ENCODE results near the gene ADH6. TPM values are rescaled to one million over a fixed set of nuclear protein-coding genes. Genes with fewer than 3 reads are reported as not detected.
"Not testable (repeated sequence)": the region's sequence is repeated elsewhere in the genome, so short reads cannot be mapped to it uniquely, and the experiment has no call there.

Gene ADH6
- not detected for total RNA-seq

DNA sequence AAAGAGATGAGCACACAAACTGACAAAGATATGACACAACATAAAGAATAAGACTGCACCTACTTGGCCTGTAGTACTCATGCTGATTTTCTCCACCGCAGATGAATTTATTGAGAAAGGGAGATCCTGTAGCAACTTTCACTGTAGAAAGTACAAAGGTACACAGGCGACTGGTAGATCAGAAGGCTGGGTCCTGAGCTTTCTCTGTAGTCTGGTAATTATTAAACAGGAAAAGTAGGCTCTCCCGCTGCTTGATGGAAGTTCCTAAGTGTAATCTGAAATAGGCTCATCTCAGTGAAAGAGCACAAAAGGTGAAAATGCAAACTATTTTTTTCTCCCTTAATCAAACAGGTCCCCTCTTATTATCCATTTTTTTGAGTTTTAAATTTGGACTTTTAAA, at the start of gene ADH6:
Gene ADH6 (minus strand): TSS at position 175 of the 400 bp plus-strand sequence. CDS start 94 bp downstream, at position 81.
- FAIRE-seq (no peak), DNase-seq (ENCODE audit: low spot score in 2 of 2) (no peak)

DNA sequence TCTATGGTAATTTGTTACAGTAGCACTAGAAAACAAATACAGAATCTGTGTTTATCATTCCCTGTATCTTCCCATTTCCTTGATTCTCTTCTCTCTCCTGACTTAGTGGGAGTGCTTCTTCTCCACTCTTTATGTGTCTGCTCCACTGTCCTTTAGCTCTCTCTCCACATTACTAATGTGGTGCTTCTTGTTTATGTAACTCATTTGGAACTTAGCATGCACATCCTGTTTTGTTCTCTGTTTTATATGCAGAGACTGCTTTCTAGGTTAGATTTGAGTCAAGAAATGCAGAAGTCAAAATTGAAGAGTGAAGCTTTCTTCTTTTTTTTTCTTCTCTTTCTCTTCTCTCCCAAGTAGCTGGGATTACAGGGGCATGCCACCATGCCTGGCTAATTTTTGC, 45.9 kb upstream of the ADH6 start:
- FAIRE-seq (no peak), DNase-seq (ENCODE audit: low spot score in 2 of 2) (no peak)

- no peak for DNase-seq (ENCODE audit: low spot score in 2 of 2)
- no peak for FAIRE-seq
These were observed 33.7 kb upstream of the ADH6 start for GRCh38 chr4:99252746-99253145.

DNA sequence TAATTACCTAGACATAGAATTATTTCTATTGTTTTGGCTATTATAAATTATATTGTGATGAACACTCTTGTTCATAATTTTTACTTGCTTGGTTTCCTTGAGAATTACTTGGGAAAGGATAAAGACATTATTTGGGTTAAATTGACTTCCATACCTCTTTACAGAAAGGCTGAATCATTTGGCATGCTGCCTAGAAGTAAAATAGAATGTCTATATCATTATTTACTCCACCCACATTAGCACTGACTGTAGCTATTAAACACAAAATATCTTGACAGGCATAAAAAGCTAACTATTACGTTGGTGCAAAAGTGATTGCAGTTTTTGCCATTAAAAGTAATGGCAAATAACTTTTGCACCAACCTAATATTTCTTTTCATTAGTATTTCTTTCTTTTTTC, 29.7 kb upstream of the ADH6 start:
- no peak for DNase-seq (ENCODE audit: low spot score in 2 of 2)
- no peak for FAIRE-seq

DNA sequence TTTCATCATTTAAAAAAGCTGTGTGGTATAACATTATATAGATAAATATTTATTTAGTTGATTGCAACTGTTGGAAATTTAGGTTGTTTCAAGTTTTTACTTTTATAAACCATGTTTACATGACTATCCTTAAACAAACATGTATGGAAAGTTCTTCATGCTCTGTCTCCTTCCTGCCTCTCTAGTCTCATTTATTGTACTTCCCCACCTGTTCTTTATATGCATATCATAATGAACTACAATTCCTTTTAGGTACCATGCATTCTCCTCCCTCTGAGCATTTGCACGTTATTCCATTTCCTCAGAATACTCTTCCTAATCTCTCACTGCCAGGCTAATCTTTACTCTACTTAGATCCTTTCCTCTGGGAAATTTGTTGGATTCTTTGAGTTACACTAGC, 16.9 kb upstream of the ADH6 start:
- FAIRE-seq (no peak), DNase-seq (ENCODE audit: low spot score in 2 of 2) (no peak)

GRCh38 chr4:99234331-99235010, 15.4 kb upstream of the ADH6 start:
- no peak for FAIRE-seq
- no peak for DNase-seq (ENCODE audit: low spot score in 2 of 2)

DNA sequence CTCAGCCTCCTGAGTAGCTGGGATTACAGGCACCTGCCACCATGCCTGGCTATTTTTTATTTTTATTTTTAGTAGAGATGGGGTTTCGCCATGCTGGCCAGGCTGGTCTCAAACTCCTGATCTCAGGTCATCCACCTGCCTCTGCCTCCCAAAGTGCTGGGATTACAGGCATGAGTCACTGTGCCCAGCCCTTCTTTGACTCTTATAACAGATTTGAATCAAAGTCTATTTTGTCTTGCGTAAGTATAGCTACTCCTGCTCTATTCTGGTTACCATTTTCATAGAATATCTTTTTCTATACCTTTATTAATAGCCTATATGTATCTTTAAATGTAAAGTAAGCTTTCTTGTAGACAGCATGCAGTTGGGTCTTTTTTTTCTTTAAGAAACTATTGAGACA, 14.4 kb upstream of the ADH6 start:
- not testable (repeated sequence) for FAIRE-seq; DNase-seq (ENCODE audit: low spot score in 2 of 2)

GRCh38 chr4:99228706-99229105, 9.7 kb upstream of the ADH6 start:
- FAIRE-seq; DNase-seq (ENCODE audit: low spot score in 2 of 2): not testable (repeated sequence)

DNA sequence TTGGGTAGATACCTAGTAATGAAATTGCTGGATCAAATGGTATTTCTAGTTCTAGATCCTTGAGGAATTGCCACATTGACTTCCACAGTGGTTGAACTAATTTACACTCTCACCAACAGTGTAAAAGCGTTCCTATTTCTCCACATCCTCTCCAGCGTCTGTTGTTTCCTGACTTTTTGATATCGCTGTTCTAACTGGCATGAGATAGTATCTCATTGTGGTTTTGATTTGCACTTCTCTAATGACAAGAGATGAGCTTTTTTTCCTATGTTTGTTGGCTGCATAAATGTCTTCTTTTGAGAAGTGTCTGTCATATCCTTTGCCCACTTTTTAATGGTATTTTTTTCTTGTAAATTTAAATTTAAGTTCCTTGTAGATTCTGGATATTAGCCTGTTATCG, 8.6 kb upstream of the ADH6 start:
- DNase-seq (ENCODE audit: low spot score in 2 of 2); FAIRE-seq: not testable (repeated sequence)

GRCh38 chr4:99221980-99222379, 2.9 kb upstream of the ADH6 start:
- no peak for DNase-seq (ENCODE audit: low spot score in 2 of 2)
- FAIRE-seq, result no peak

- FAIRE-seq (no peak), DNase-seq (ENCODE audit: low spot score in 2 of 2) (no peak)
These were observed 433 bp upstream of the ADH6 start for GRCh38 chr4:99219479-99219878.

DNA sequence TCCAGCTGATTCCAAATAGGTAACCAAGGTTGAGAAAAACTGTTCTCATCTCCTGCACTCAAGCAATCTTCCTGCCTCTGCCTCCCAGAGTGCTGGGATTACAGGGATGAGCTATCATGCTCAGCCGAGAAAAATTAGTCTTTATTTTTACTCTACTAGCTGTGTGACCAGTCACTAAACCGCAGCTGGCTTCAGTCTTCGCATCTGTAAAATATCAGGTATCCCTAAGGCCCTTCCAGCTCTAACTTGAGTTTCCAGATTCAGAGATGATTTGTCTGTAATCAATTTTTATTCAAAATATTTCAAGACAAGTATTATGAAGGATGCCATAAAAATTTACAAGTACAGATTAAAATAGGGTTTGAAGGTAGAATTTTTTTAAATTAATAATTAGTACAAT, 3.5 kb downstream of the ADH6 start:
- no peak for DNase-seq (ENCODE audit: low spot score in 2 of 2)
- FAIRE-seq, result no peak

GRCh38 chr4:99210789-99211188, 8.3 kb downstream of the ADH6 start:
- no peak for DNase-seq (ENCODE audit: low spot score in 2 of 2)

GRCh38 chr4:99209671-99210070, 9.4 kb downstream of the ADH6 start:
- FAIRE-seq (no peak), DNase-seq (ENCODE audit: low spot score in 2 of 2) (no peak)

More at GRCh38 chr4:99210789-99211188, 8.3 kb downstream of the ADH6 start:
- no peak for FAIRE-seq

DNA sequence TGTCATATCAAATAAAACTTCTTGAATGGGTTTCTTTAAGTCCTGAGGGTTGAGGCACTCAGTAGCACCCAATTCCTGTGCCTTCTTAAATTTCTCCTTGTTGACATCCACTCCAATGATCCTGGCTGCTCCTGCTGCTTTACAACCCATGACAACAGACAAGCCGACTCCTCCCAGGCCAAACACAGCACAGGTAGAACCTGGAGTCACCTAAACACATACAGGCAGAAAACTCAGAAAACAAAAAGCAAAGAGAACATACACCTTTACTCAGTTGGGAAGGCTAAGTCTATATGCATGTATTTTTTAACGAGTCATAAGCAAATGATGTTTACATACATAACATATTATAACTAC, 10.3 kb downstream of the ADH6 start:
- DNase-seq (ENCODE audit: low spot score in 2 of 2) (no peak), FAIRE-seq (no peak)

GRCh38 chr4:99207911-99208718, 10.9 kb downstream of the ADH6 start:
- no peak for DNase-seq (ENCODE audit: low spot score in 2 of 2)

GRCh38 chr4:99207069-99207743, 11.8 kb downstream of the ADH6 start:
- DNase-seq (ENCODE audit: low spot score in 2 of 2), result no peak
- no peak for FAIRE-seq

More at GRCh38 chr4:99207911-99208718, 10.9 kb downstream of the ADH6 start:
- no peak for FAIRE-seq

DNA sequence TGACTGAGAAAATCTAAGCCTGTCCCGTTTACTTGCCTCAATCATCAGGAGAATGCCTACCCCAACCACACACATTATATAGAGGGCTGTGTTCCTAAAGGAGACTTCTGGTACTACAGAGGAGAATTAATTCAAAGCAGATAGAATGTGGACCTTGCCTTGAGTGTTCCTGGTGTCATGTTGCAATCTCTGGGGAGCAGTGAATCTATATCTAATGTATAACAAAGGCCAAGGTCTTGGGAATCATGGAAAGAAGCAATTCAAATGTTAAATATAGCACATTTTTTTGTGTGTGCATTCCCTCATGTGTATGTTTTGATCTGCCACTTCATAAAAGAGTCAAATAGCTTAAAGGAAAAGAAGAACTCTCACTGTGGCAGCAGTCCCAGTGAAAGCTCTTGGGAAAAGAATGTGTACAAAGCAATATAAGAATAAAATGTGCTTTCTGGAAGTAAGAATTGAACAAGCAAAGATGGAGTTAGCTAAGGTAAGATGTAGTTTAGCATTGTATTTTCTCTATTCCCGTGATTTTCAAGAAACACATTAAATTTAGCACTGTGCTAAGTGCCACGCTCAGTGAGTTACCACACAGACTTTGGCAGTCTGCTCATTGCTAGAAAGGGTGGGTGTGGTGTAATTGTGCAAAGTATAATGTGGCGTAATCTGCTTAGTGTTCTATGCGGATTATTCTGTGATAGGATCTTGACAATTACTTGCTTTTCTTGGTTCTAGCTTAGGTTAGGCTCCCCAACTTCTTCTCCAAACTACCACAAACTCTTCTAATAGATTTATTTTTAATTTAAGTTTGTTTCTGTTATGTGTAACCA, 13.7 kb downstream of the ADH6 start:
- no peak for FAIRE-seq
- DNase-seq (ENCODE audit: low spot score in 2 of 2), result peak in 1 of 2 donors; percentile 2

GRCh38 chr4:99202536-99202935, 16.5 kb downstream of the ADH6 start:
- no peak for FAIRE-seq
- no peak for DNase-seq (ENCODE audit: low spot score in 2 of 2)

DNA sequence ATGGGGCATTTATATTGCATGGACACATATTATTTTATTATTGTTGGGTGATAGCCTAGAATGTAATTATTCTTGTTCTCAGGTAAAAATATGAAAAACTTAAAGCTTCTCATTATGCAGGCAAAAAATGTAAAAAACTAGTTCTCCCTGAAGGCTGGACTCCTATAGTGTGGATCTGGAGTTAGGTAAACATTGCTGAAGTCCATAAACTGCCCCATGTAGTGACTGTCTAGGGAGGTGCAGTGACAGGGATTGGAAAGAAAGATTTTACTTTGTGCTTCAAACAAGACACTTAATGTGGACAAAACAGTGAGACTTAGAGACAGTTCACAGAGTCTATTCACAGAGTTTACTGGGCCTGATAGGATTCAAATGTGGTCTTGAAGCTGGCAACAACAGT, 17.0 kb downstream of the ADH6 start:
- FAIRE-seq (no peak), DNase-seq (ENCODE audit: low spot score in 2 of 2) (no peak)
